ENCODE measurements around the gene DXO.

DXO gene

GRCh38 chr6:31946370-31946885, 25.5 kb downstream of the DXO start:
- Histone ChIP-seq H4K8ac (ENCODE audit: low read length) (no peak overlapping the region), H2AFZ (ENCODE audit: low read depth, low read length) (no peak overlapping the region), H2AK5ac (ENCODE audit: low read length, severe bottlenecking) (no peak overlapping the region), H3K4me3 (ENCODE audit: insufficient read depth in 1 of 2, low read depth in 1 of 2, low read length in 2 of 2) (peak overlapping the region in 1 of 2 experiments; percentile 72), H3K9ac (ENCODE audit: low read length) (peak overlapping the region; percentile 81), H3K4me1 (ENCODE audit: control insufficient read depth, insufficient read depth, low read depth, low read length) (peaks cover 15% of the 10 kb centered on the region), H3K18ac (ENCODE audit: low read depth in 1 of 2, low read length in 2 of 2) (no peak overlapping the region), H3K27ac (ENCODE audit: low read length, poor library complexity, severe bottlenecking) (no peak overlapping the region), H3K4ac (ENCODE audit: low read depth in 1 of 2, low read length in 2 of 2) (no peak overlapping the region), H3K27me3 (ENCODE audit: control insufficient read depth in 1 of 2, insufficient read depth in 1 of 2, low read length in 2 of 2) (peaks cover 0 to 19% of the 10 kb centered on the region in 2 experiments), H2BK5ac (ENCODE audit: low read depth, low read length, poor library complexity, severe bottlenecking) (no peak overlapping the region), H3K4me2 (ENCODE audit: low read length, poor library complexity, severe bottlenecking) (no peak overlapping the region), H2BK120ac (ENCODE audit: low read depth, low read length) (no peak overlapping the region), H2BK15ac (ENCODE audit: low read depth, poor library complexity, severe bottlenecking) (no peak overlapping the region), H3K79me1 (replicated peaks; ENCODE audit: low read length, poor library complexity, severe bottlenecking) (no peaks in the 10 kb centered on the region), H4K91ac (ENCODE audit: low read length) (no peak overlapping the region), H2BK12ac (ENCODE audit: low read length in 2 of 2) (no peak overlapping the region), H3K36me3 (ENCODE audit: control insufficient read depth in 1 of 2, insufficient read depth in 2 of 2, low read depth in 1 of 2, low read length in 2 of 2) (peaks cover 15% of the 10 kb centered on the region in 2 experiments), H3K14ac (ENCODE audit: low read length in 2 of 2) (no peak overlapping the region), H3K9me3 (ENCODE audit: control insufficient read depth, low read length) (no peaks in the 10 kb centered on the region), H3K23ac (ENCODE audit: low read length in 2 of 2) (no peak overlapping the region)
- 77% methylated on average over 11 of the region's 11 CpGs for WGBS
- DNase-seq = no peak

GRCh38 chr6:31945507-31946369, 26.2 kb downstream of the DXO start, which contains the start of gene CFB:
TSS of gene CFB (plus strand) at chr6:31946095. CDS start at chr6:31946222, 127 bp downstream.
- no peaks in the 10 kb centered on the region for H3K79me1 ChIP-seq (replicated peaks; ENCODE audit: low read length, poor library complexity, severe bottlenecking)
- H2BK15ac ChIP-seq (ENCODE audit: low read depth, poor library complexity, severe bottlenecking) = no peak within 1 kb of the TSS
- H2BK12ac ChIP-seq (ENCODE audit: low read length in 2 of 2) = no peak within 1 kb of the TSS
- no peak within 1 kb of the TSS for H2AK5ac ChIP-seq (ENCODE audit: low read length, severe bottlenecking)
- H3K9ac ChIP-seq (ENCODE audit: low read length) = peak within 1 kb of the TSS; percentile 81
- DNase-seq = peak; percentile 66
- no peak within 1 kb of the TSS for H2AFZ ChIP-seq (ENCODE audit: low read depth, low read length)
- WGBS = 63% methylated on average over 9 of the region's 11 CpGs
- peak within 1 kb of the TSS; percentile 54 for H4K91ac ChIP-seq (ENCODE audit: low read length)
- H3K4me1 ChIP-seq (ENCODE audit: control insufficient read depth, insufficient read depth, low read depth, low read length) = peaks cover 15% of the 10 kb centered on the region
- peak within 1 kb of the TSS in 1 of 2 experiments; percentile 72 for H3K4me3 ChIP-seq (ENCODE audit: insufficient read depth in 1 of 2, low read depth in 1 of 2, low read length in 2 of 2)
- H3K27me3 ChIP-seq (ENCODE audit: control insufficient read depth in 1 of 2, insufficient read depth in 1 of 2, low read length in 2 of 2) = peaks cover 0 to 19% of the 10 kb centered on the region in 2 experiments
- no peak within 1 kb of the TSS for H3K23ac ChIP-seq (ENCODE audit: low read length in 2 of 2)
- H2BK120ac ChIP-seq (ENCODE audit: low read depth, low read length) = no peak within 1 kb of the TSS
- peak within 1 kb of the TSS; percentile 24 for H3K27ac ChIP-seq (ENCODE audit: low read length, poor library complexity, severe bottlenecking)
- H3K36me3 ChIP-seq (ENCODE audit: control insufficient read depth in 1 of 2, insufficient read depth in 2 of 2, low read depth in 1 of 2, low read length in 2 of 2) = peaks cover 8% of the 10 kb centered on the region in 2 experiments
- no peaks in the 10 kb centered on the region for H3K9me3 ChIP-seq (ENCODE audit: control insufficient read depth, low read length)
- H3K4me2 ChIP-seq (ENCODE audit: low read length, poor library complexity, severe bottlenecking) = no peak within 1 kb of the TSS
- H3K14ac ChIP-seq (ENCODE audit: low read length in 2 of 2) = no peak within 1 kb of the TSS
- H4K8ac ChIP-seq (ENCODE audit: low read length) = peak within 1 kb of the TSS; percentile 40
- H3K18ac ChIP-seq (ENCODE audit: low read depth in 1 of 2, low read length in 2 of 2) = peak within 1 kb of the TSS in 1 of 2 experiments; percentile 40
- no peak within 1 kb of the TSS for H3K4ac ChIP-seq (ENCODE audit: low read depth in 1 of 2, low read length in 2 of 2)
- H2BK5ac ChIP-seq (ENCODE audit: low read depth, low read length, poor library complexity, severe bottlenecking) = no peak within 1 kb of the TSS

DNA sequence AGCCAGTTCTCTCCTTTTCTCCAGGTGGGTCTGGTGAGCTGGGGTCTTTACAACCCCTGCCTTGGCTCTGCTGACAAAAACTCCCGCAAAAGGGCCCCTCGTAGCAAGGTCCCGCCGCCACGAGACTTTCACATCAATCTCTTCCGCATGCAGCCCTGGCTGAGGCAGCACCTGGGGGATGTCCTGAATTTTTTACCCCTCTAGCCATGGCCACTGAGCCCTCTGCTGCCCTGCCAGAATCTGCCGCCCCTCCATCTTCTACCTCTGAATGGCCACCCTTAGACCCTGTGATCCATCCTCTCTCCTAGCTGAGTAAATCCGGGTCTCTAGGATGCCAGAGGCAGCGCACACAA, 26.8 kb downstream of the DXO start:
- Histone ChIP-seq H3K23ac (ENCODE audit: low read length in 2 of 2) (no peak overlapping the region), H4K8ac (ENCODE audit: low read length) (peak overlapping the region; percentile 40), H4K91ac (ENCODE audit: low read length) (peak overlapping the region; percentile 54), H3K9me3 (ENCODE audit: control insufficient read depth, low read length) (no peaks in the 10 kb centered on the region), H3K4me1 (ENCODE audit: control insufficient read depth, insufficient read depth, low read depth, low read length) (peaks cover 16% of the 10 kb centered on the region), H2BK120ac (ENCODE audit: low read depth, low read length) (no peak overlapping the region), H3K79me1 (replicated peaks; ENCODE audit: low read length, poor library complexity, severe bottlenecking) (no peaks in the 10 kb centered on the region), H3K4ac (ENCODE audit: low read depth in 1 of 2, low read length in 2 of 2) (no peak overlapping the region), H3K14ac (ENCODE audit: low read length in 2 of 2) (no peak overlapping the region), H2BK15ac (ENCODE audit: low read depth, poor library complexity, severe bottlenecking) (no peak overlapping the region), H3K18ac (ENCODE audit: low read depth in 1 of 2, low read length in 2 of 2) (no peak overlapping the region), H3K4me2 (ENCODE audit: low read length, poor library complexity, severe bottlenecking) (no peak overlapping the region), H3K27ac (ENCODE audit: low read length, poor library complexity, severe bottlenecking) (no peak overlapping the region), H2AK5ac (ENCODE audit: low read length, severe bottlenecking) (no peak overlapping the region), H2AFZ (ENCODE audit: low read depth, low read length) (no peak overlapping the region), H2BK12ac (ENCODE audit: low read length in 2 of 2) (no peak overlapping the region), H2BK5ac (ENCODE audit: low read depth, low read length, poor library complexity, severe bottlenecking) (no peak overlapping the region), H3K36me3 (ENCODE audit: control insufficient read depth in 1 of 2, insufficient read depth in 2 of 2, low read depth in 1 of 2, low read length in 2 of 2) (peaks cover 2 to 7% of the 10 kb centered on the region in 2 experiments), H3K9ac (ENCODE audit: low read length) (peak overlapping the region; percentile 81), H3K4me3 (ENCODE audit: insufficient read depth in 1 of 2, low read depth in 1 of 2, low read length in 2 of 2) (peak overlapping the region in 1 of 2 experiments; percentile 72), H3K27me3 (ENCODE audit: control insufficient read depth in 1 of 2, insufficient read depth in 1 of 2, low read length in 2 of 2) (peaks cover 0 to 19% of the 10 kb centered on the region in 2 experiments)
- no peak for DNase-seq
- WGBS = 90% methylated on average over 9 of the region's 9 CpGs

DNA sequence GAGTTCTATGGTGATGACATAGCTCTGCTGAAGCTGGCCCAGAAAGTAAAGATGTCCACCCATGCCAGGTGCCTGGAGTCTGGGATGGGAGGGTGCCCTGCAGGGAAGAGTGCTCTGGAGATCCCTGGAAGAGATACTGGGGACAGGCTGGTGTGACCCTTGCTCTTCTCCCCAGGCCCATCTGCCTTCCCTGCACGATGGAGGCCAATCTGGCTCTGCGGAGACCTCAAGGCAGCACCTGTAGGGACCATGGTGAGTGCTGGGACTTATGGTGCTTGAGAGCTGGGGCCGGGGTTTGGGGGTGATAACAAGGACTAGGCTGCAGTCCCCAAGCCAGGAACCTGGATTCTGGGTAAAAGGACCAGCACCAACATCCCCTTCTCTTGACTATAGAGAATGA, 28.2 kb downstream of the DXO start:
- peaks cover 14% of the 10 kb centered on the region for H3K4me1 ChIP-seq (ENCODE audit: control insufficient read depth, insufficient read depth, low read depth, low read length)
- no peak overlapping the region for H3K18ac ChIP-seq (ENCODE audit: low read depth in 1 of 2, low read length in 2 of 2)
- no peaks in the 10 kb centered on the region for H3K79me1 ChIP-seq (replicated peaks; ENCODE audit: low read length, poor library complexity, severe bottlenecking)
- H4K91ac ChIP-seq (ENCODE audit: low read length) = no peak overlapping the region
- peaks cover 0 to 25% of the 10 kb centered on the region in 2 experiments for H3K27me3 ChIP-seq (ENCODE audit: control insufficient read depth in 1 of 2, insufficient read depth in 1 of 2, low read length in 2 of 2)
- H2AK5ac ChIP-seq (ENCODE audit: low read length, severe bottlenecking) = no peak overlapping the region
- no peak overlapping the region for H2AFZ ChIP-seq (ENCODE audit: low read depth, low read length)
- H2BK15ac ChIP-seq (ENCODE audit: low read depth, poor library complexity, severe bottlenecking) = no peak overlapping the region
- no peak for DNase-seq
- no peak overlapping the region for H3K9ac ChIP-seq (ENCODE audit: low read length)
- peaks cover 0 to 14% of the 10 kb centered on the region in 2 experiments for H3K36me3 ChIP-seq (ENCODE audit: control insufficient read depth in 1 of 2, insufficient read depth in 2 of 2, low read depth in 1 of 2, low read length in 2 of 2)
- no peak overlapping the region for H4K8ac ChIP-seq (ENCODE audit: low read length)
- 84% methylated on average over 3 of the region's 3 CpGs for WGBS
- H2BK120ac ChIP-seq (ENCODE audit: low read depth, low read length) = no peak overlapping the region
- H3K27ac ChIP-seq (ENCODE audit: low read length, poor library complexity, severe bottlenecking) = no peak overlapping the region
- no peak overlapping the region for H3K4me2 ChIP-seq (ENCODE audit: low read length, poor library complexity, severe bottlenecking)
- no peak overlapping the region for H3K14ac ChIP-seq (ENCODE audit: low read length in 2 of 2)
- H3K23ac ChIP-seq (ENCODE audit: low read length in 2 of 2) = no peak overlapping the region
- H3K4me3 ChIP-seq (ENCODE audit: insufficient read depth in 1 of 2, low read depth in 1 of 2, low read length in 2 of 2) = no peak overlapping the region
- no peak overlapping the region for H2BK12ac ChIP-seq (ENCODE audit: low read length in 2 of 2)
- H2BK5ac ChIP-seq (ENCODE audit: low read depth, low read length, poor library complexity, severe bottlenecking) = no peak overlapping the region
- no peak overlapping the region for H3K4ac ChIP-seq (ENCODE audit: low read depth in 1 of 2, low read length in 2 of 2)
- no peaks in the 10 kb centered on the region for H3K9me3 ChIP-seq (ENCODE audit: control insufficient read depth, low read length)

Measured in mesenchymal stem cell (in vitro differentiated cells and primary cell).